ENCODE results near the gene PLCH2.
"Not testable (repeated sequence)": the region's sequence is repeated elsewhere in the genome, so short reads cannot be mapped to it uniquely, and the experiment has no call there.

The PLCH2 gene

DNA sequence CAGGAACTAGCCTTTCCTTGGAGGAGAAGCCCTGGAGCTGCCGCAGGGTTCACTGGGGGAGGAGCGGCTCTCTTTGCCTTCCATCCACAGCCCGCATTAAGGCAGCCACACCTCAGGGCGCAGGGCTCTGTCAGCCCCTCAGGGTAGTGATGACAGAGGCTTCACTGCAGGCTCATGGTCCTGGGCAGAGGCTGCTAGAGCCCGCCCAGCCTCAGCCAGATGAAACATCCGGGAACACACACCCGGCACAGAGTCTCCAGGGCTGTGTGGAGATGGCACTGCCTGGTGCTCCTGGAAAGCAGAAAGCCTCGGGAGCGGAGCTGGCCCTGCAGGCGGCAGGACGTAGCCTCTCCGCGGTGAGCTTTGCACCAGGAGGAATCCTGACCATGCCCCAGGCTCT is 34.3 kb upstream of the PLCH2 start:
- DNase-seq, result peak; percentile 55

DNA sequence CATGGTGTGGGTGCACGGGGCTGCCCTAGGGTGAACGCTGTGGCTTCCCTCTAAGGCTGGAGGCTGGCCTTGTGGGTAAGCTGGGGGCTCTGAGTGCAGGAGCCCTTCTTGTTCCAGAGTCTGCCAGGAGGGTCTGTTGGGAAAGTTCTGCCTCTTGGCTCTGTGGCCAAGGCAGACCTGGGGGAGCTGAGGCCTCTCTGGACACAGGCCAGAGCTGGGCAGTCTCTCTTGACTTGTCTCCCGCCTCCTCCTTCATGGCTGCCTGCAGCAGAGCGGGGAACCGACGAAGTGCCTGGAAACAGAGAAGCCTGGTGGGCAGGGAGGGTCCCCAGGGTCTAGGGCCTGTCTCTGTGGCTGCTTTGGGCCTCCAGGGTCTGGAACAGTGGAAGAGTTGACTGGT is 33.4 kb upstream of the PLCH2 start:
- no peak for DNase-seq

GRCh38 chr1:2443277-2444137 is 32.6 kb upstream of the PLCH2 start:
- DNase-seq, result peak; percentile 72

DNA sequence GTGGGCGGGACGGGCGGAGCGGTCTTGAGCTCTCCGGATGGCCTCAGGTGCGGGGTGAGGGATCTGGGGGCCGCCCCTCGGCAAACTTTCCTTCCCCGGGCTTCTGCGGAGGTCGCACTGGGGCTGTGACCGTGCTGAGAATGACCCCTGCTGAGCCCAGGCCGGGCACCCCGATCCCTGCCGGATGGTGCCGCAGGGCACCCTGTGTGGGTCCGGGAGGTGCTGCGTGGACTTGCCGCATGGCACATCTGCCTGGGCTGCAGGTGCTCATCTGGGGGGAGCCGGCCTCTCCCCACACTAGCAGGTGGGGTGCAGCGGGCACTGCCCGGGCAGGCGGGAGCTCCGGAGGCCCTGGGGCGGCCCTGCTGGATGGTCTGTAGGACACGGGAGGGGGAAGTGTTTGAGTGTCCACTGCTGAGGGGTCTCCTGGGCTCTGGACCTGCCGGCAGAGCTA is 31.9 kb upstream of the PLCH2 start:
- DNase-seq, result no peak

- DNase-seq, result no peak
Measured at GRCh38 chr1:2445162-2445822, 30.8 kb upstream of the PLCH2 start.

GRCh38 chr1:2445823-2446215 is 30.3 kb upstream of the PLCH2 start:
- DNase-seq, result no peak

- DNase-seq, result peak; percentile 82
Measured at GRCh38 chr1:2446394-2446793, 29.7 kb upstream of the PLCH2 start.

DNA sequence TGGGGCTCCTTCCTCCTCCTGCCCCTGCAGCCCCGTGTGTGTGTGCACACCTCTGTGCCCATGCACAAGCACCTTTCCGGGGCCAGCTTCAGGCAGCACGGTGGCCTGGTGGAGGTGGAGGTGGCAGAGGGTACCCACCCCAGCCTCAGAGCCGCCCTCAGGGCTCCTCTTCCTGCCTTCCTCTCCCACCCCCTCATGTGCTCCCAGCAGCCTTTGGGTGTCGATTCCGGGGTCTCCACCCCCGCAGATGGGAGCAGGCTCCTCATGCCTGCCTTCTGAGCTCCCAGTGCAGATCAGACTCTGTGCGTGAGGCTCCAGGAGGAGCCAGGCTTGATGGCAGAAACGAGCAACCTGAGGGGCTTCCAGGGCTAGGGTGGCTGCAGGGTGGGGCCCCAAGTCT is 29.2 kb upstream of the PLCH2 start:
- DNase-seq, result no peak

DNA sequence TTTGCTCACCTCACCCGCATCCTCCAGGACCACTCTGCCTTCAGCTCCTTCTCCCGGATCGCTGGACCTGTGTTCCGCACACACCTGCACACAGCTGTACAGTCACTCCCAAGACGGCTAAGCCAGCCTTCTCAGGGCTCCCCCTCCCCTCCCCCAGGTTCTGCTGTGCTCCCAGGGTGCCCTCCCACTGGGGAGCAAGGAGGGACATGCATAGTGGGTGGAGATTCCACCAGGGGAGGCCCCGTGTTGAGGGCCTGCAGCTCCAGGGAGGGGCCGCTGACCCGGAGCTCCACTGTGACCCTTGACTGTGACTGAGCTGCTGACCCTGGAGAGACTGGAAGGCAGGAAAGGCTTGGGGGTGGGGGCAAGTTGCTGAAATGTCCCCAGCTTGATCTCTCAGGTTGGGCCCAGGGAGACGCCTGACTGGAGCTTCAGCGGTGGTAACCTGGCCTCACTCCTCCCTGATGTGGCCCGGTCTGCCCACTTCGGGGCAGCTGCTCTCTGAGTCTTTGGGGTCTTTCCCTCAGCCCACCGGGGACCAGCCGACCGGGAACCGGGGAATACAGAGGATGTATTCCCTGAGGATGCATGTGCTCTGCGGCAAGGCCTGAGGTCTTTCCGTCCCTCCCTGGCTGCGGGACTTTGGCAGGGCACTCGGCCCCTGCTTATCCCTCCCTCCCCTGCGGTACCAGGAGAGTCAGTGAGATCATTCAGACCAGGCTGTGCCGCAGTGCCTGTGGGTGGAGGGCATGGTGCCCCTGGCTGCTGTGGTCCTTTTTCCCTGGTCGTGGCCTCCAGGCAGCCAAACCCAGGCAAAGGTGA is 28.6 kb upstream of the PLCH2 start:
- no peak for DNase-seq

DNA sequence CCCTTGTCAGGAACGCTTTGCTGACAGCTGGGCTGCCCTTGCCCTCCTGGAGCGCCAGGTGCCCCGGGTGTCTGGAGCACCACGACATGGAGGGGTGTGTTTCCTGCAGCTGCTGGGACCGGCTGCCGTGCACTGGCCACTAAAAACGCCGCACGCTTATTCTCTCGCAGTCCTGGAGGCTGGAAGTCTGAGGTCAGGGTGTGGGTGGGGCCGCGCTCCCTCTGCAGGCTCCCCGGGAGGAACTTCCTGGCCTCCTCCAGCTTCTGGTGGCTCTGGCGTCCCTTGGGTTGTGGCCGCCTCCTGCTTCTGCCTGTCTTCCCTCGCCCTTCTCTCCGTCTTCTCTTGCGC is 28.0 kb upstream of the PLCH2 start:
- no peak for DNase-seq

- peak; percentile 53 for DNase-seq
Measured at GRCh38 chr1:2449636-2450454, 26.2 kb upstream of the PLCH2 start.

DNA sequence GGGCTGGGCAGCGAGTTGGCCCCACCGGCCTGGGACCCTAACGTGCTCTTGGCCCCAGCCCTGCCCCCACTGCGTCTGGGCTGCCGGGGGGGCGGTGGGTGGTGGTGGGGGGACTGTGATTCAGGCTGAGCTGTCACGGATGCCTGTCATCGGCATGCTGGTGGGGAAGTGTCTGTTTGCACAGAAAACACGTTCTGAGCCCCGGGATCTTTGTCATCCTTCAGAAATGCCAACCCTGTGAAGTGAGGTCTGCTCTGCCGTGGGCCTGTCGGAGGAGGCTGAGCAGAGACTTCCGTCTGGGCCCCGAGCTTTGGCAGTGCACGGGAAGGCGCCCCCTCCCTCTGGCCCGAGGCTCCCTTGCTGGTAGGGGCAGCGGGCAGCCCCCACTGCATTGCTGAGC is 24.3 kb upstream of the PLCH2 start:
- DNase-seq, result no peak

GRCh38 chr1:2452201-2452931 is 23.7 kb upstream of the PLCH2 start:
- peak; percentile 86 for DNase-seq

DNA sequence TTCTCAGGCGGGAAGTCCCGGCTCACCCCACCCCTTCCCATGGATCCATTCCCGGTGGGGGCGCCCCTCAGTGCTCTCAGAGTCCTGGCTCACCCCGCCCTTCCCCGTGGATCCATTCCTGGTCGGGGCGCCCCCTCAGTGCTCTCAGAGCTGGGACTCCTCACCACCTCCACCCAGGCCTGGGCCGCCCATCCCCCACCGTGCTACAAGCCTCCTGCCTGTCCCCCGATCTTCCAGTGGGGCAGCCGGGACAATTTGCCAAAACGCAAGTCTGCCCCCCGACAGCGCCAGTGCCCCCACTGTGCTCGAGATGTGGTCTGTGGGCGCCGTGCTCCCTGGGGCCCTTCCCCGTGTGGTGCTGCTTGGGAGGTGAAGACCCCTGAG is 23.2 kb upstream of the PLCH2 start:
- no peak for DNase-seq

- DNase-seq, result no peak
Measured at GRCh38 chr1:2454227-2454626, 21.9 kb upstream of the PLCH2 start.

- no peak for DNase-seq
Measured at GRCh38 chr1:2455757-2456156, 20.3 kb upstream of the PLCH2 start.

GRCh38 chr1:2457444-2457843 is 18.6 kb upstream of the PLCH2 start:
- no peak for DNase-seq

DNA sequence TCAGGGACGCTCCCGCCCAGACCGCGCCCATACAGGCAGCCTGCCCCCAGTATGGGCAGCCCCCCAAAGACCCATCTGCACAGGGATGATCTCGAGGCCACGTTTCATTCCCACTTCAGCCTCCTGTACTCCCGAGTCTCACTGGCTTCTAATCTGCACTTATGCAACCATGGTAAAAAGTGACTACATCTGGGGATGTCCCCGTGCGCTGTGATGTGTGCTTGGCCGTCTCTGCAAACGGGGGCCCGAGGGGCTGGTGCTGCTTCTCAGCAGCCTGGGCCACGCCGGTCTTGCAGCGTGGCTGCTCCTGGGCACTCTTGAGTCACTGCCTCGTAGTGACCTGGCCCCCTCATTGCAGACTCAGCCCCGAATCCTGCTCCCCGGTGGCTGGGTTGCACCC is 17.4 kb upstream of the PLCH2 start:
- DNase-seq, result no peak

DNA sequence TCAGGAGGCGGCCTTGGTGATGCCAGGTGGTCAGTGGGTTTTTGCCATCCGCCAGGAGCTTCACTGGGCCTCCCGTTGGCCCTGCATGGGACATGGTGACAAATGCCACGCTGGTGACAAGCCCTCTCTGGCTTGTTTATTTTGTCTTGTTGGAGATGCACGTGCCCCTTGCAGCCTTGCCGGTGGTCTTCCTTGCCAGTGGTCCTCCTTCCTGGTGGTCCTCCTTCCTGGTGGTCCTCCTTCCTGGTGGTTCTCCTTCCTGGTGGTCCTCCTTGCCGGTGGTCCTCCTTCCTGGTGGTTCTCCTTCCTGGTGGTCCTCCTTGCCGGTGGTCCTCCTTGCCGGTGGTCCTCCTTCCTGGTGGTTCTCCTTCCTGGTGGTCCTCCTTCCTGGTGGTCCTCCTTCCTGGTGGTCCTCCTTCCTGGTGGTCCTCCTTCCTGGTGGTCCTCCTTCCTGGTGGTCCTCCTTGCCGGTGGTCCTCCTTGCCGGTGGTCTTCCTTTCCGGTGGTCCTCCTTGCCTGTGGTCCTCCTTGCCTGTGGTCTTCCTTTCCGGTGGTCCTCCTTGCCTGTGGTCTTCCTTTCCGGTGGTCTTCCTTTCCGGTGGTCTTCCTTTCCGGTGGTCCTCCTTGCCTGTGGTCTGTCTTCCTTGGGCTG is 16.9 kb upstream of the PLCH2 start:
- not testable (repeated sequence) for DNase-seq

DNA sequence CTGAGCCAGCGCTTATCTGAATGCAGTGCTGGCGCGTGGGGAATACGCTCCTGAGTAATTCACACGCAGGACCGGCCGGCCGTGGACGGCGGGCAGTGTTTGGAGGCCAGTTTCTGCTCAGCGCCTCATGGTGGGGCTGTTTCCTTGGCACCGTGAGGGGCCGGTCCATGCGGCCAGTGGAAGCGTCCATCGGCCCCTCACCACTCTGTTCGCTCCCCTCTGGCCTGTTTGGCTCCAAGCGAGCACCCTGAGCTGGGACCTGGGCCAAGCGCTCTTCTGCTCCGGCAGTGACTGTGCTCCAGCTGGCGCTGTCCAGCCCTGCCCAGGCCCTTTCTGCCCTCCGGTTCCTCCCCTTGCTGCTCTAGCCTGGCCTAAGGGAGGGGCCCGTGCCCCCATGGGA is 16.3 kb upstream of the PLCH2 start:
- peak; percentile 91 for DNase-seq

DNA sequence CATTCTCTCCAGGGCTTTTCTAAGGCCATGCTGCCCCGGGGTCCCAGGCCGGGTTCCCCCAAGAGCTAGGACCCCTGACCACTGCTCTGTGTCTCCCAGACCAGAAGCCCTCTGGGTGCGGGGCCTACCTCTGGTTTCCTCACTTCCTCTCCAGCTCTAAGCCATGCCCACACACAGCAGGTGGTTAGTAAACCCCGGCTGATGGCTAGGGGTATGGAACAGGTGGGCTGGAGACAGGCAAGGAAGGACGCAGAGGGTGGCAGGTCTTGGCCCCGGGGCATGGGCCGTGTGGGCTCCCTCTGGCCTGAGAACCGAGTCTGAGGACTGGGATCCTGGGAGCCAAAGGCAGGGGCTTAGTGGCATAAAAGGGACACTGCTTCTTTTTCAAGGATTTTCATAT is 15.9 kb upstream of the PLCH2 start:
- no peak for DNase-seq
